ENCODE results near the gene EMID1.
A peak's percentile ranks its signal among the peaks of the same experiment; 100 is the strongest.
"Not testable (repeated sequence)": the region's sequence is repeated elsewhere in the genome, so short reads cannot be mapped to it uniquely, and the experiment has no call there.

The EMID1 gene

DNA sequence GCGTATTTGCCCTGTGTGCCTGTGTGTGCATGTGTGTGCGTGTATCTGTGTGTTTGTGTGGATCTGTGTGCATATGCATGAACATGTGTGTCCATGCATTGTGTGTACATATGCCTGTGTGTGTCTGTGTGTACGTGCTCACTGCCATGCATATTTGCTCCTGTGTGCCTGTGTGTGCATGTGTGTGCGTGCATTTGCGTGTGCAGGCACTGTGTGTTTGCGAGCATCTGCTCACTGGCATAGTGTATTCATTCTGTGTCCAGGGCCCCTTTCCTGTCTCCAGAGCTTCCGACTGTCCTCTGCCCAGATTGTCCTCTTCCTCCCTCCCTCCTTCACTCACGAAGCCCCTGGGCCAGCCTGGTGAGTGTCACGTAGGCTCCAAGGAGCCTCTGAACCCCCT is 5.8 kb downstream of the EMID1 start:
- no peak for DNase-seq

DNA sequence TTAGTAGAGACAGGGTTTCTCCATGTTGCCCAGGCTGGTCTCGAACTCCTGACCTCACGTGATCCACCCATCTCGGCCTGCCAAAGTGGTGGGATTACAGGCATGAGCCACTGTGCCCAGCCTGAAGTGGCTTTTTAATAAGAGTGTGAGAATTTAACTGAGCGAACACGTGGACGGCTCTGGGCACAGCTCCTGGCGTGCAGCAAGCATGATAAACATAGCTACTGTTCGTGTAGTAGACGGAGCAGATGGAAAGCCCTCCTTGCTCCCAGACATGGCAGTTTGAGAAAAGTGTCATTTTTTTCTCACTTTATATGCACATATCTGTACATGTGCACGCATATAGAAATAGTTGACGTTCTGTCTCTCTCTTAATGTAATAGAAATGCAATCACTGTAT is 7.0 kb downstream of the EMID1 start:
- no peak for DNase-seq

DNA sequence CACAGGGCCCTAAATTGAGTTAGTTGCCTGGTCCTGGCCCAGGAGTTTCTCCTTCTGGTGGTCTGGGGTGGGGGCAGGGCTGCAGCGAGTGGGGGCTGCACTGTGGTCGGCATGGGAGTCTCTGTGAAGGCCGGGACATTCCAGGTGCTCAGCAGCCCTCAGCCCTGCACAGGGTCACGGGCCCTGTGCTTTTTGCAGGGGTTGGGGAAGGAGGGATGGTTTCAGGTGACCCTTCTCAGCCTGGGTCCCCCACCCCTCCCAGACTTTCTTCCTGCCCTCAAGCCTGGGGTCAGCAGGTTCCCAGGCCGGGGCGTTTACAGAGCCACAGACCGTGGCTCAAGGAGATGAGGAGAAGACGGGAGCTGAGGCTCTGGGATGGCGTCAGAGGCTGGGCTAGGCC is 7.8 kb downstream of the EMID1 start:
- DNase-seq: no peak

DNA sequence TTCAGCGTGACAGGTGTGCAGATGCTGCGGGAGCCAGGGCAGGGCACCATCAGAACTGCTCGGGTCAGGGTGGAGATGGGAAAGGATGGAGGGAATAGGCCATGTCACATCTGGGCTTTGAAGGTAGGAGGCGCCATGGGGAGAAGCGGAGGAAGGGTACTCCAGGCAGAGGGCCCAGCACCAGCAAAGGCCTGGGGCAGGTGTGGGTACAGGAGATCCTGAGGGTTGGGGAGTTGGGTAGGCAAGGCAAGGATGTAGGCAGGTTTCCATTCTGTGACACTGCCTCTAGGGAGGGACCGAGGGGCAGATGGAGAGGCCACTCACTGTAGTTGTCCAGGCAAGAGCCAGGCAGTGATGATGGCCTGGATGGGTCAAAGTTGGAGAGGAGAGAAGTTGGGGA is 8.5 kb downstream of the EMID1 start:
- DNase-seq: no peak

DNA sequence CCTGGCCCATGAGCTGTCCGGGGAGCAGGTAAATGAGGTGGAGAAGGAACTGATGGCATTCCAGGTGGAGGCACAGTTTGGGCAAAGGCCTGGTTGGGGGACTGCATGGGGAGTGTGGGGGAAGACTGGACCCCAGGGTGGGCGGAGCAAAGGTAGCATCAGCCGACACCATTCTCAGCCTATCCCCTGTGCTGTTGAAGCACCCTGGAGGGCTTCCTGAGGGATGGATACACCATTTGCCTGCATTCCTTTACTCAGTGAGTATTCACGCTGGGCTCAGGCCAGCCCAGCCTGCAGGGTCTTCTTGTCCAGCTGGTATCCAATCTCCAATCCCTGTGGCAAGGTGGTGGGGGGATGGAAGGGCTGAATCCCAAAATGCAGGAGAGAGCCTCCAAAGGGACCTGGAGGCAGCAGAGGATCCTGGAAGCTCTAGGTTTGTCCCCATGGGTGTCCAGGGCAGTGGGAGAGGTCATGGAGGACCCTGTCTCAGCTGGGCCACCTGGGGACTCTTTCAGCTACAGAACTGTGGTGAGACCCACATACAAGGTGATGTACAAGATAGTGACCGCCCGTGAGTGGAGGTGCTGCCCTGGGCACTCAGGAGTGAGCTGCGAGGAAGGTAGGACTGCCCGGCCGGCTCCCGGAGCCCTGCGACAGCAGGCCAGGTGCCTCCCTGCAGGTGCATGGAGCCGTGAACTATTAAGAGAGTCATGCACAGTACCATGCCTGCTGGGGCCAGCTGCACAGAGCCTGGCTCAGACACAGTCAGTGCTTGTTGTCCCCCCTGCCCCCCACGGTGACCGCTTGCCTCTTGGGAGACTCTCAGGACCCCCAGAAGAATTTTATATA is 9.5 kb downstream of the EMID1 start:
- DNase-seq: no peak

DNA sequence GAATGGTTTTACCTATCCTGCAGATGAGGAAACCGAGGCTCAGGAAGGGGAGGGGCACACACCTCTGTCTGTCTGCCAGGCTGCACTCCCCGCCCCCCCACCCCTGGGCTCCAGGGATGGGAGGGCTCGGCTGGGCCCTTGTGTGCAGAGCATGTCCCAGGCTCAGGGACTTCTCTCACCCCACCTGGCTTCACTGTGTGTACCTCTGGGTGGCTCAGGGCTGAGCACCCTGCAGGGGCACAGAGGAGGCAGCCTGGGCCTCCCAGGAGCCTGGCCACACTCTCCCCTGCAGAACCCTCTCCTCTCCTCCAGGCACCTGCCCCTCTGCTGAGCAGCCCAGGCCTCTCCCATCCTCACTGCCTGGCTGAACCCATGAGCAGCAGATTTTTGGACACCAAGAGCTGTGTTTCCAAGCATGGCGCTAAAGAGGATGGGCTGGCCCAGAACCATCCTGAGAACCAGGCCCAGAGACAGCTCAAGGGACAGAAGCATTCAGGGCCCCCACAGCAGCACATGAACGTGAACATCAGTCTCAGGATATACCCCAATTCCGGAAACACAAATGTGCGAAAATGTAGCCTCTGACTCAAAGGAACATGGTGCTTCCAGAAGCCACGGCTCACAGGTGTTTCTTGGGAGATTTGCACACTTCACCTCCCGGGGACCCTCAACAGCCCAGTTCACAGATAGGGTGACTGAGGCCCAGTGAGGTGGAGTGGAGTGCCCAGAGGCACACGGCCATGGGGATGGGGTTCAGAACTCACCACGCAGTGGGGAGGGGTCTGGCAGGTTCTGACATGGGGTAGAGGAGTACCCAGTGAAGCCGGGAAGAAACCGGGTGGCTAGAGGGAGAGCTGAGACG is 10.5 kb downstream of the EMID1 start:
- no peak for DNase-seq

DNA sequence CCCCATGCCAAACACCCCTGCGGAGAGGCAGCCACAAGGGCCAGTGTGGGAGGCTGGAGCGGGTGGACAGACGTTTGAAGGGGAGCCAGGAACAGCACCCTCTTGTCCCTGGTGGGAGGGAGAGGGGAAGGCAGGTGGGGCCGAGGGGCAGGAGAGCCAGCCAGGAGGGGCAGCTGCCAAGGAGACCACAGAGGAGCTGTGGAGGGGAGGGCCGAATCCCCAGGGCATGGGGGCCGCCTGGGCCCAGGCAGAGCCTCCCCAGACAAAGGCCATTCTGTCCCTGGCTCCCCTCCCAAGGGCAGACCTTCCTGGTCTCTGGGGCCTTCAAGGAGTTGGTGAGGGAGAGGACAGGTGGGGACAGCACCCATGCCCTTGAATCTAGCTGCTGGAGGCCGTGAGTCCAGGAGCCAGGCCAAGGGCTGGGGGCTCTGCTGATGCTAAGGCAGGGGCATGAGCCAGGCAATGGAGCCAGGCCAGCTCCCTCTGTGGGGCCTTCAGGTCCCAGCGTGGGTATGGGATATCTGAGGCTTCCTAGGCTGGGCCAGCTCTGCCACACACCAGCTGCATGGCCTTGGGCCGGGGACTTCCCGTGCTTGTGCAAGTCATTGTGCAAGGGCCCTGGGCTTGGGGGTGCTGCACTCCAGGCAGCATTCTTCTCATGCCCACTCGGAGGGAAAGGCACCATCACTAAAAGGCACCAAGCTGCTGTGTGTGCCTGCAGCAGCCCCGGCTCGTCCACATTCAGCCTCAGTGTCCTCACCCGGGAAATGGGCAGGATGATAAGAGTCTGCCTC is 11.4 kb downstream of the EMID1 start:
- DNase-seq: peak in 1 of 2 donors; percentile 31

DNA sequence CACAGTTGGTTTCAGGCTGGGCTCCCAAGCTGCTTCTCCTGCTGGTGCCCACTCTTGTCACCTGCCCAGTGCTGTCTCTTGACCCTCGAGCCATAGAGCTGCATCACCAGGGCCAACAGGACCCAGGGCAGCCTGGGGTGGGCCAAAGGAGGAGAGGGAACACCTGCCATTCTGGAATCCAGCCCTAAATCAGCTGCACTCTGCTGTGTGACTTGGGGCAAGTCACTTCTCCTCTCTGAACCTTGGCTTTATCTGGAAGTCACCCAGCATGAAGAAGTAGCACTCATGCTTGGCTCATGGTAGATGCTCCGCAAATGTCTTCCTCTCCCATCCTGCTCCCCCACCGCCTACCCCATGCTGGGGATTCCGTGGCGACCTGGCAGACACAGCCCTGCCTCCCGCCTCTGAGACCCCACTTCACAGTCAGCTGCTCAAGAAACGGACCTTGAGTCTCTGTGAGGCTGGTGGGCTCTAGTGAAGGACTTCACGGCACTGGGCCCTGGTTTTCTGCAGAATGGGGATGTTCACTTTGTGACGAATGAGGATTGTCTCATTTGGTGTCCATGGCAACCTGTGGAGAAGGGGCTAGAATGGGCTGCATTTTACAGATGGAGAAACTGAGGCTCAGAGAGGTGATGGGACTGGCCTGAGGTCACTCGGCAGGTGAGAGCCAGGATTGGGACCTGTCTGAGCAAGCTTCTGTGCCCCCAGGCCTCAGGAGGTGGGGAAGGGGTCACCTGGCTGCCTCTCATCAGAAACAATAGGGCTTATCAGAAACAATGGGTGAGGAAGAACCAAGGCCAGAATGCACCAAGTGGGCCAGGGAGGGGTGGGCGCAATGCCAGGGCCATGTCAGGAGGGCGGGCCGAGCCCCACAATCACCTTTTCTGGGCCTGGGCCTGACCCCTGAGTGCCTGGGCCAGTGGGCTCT is 12.4 kb downstream of the EMID1 start:
- no peak for DNase-seq

DNA sequence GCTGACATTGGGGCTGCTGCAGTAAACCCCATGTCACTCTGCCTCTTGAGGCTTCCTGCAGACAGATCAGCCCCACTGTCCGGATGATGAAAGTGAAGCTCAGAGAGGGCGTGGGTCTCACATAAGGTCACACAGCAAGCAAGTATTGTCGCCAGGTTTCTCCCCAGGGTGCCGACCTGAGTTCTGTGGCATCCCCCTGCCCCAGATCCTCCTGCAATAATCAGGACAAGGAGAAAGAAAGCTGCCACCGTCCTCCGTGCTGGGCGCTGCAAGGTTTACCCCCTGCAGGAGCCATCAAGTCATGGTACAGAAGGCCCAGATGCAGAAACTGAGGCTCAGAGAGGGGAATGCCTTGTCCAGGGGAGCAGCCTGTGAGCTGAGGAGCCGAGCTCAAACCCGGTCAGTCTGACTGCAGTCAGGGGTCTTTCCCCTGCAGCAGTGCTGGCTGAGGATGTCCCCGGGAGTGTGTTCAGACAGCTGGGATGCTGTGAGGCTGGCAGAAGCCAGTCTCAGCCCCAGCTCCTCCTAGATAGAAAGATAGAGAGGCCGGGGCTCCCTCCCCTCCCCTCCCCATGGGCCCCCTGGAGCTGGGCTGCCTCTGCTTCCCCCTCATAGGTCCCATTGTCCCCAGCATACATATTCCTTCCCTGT is 13.2 kb downstream of the EMID1 start:
- no peak for DNase-seq

DNA sequence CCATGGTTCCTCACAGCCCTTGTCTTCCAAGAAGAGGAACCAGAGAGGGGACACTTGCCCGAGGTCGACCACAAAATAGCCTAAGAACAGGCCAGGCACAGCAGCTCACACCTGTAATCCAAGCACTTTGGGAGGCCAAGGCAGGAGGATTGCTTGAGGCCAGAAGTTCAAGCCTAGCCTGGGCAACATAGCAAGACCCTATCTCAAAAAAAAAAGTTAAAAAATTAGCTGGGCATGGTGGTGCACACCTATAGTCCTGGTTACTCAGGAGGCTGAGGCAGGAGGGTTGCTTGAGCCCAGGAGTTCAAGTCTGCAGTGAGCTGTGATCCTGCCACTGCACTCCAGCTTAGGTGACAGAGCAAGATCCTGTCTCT is 13.7 kb downstream of the EMID1 start:
- DNase-seq: not testable (repeated sequence)

DNA sequence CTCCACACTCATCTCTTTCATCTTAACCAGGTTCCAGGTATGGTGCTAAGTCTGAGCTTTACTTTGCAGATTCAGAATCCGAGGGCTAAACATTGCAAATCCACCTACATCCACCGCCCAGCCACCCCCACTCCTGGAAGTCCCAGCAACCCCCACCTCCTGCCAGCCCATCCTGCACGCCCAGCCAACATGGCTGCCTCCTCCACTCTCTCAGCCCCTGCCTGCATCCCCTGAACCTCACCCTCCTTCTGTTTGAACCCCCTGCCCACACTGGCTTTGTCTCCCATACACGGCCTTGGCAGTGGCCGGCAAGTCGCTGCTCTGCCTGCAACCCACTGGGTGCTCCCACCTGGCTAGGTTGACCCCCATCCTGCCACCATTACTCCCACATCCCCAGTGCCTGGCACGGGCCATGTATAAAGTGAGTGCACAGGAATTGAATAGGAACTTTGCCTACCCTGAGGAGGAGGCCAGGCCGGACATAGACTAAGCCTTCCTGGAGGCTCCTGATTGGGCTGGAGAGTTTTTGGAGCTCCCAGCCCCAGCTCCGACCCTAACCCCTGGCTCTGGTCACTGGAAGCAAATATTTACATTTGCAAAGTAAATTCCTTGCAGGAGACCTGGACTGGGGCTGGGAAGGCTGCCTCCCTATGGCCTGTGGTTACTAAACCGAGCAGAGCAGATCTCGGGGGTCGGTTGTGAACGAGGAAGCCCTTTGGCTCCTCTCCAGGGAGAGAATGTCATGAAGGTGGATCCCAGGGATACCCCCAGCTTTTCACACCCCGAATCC is 14.4 kb downstream of the EMID1 start:
- DNase-seq: no peak

DNA sequence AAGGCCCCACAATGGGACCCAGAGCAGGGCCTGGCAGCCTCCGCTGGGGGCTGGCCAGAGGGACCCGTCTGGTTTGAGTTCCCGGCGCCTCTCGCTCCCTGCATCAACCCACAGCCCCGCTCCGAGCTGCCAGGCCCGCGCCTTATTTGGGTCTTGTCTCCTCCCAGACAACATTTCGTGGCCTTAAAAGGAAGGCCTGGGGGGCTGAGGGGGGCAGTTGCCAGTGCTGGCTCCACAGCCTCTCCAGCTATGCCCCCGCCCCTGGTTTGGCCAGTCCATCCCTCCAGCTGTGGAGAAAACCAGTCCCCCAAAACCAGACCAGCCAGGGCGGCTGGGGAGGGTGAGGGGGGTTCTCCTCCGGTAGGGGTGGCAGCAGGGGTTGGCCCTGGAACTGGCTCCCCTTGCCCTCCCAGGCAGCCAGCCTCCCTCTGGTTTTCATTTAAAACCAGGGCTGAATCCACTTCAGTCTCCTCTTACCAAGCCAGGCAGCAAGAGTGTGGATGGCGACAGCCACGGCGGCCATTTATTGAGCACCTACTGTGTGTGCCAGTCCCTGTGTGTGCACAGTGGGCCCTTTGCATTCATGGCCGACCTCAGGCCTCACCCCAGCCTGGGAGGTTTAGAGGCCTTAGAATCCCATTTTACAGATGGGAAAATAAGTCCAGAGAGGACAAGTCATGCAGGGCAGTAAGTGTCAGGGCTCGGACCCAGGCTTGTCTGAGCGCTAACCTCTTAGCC is 18.6 kb downstream of the EMID1 start:
- DNase-seq: no peak

DNA sequence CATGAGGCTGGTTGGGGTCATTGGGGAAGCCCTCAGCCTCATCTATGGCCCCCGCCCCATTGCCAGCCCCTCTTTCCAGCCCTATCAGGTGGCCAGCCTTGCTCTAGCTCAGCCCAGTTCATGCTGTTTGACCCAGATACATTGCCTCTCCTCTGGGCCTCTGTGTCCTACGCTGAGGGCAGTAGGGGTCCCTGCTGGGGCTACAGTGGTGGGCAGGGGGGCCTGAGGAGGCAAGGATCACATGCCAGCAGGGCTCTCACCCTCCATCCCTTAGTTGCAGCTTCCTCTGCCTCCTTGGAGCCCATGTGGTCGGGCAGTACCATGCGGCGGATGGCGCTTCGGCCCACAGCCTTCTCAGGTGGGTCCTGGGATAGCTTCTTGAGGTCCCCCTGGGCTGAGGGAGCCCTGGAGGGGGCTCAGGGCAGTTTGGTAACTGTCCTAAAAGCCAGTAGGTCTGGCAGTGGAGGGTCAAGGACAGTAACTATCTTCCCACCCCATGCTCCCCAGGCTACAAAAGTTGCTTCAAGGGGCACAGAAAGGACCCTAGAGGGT is 19.2 kb downstream of the EMID1 start:
- DNase-seq: no peak

DNA sequence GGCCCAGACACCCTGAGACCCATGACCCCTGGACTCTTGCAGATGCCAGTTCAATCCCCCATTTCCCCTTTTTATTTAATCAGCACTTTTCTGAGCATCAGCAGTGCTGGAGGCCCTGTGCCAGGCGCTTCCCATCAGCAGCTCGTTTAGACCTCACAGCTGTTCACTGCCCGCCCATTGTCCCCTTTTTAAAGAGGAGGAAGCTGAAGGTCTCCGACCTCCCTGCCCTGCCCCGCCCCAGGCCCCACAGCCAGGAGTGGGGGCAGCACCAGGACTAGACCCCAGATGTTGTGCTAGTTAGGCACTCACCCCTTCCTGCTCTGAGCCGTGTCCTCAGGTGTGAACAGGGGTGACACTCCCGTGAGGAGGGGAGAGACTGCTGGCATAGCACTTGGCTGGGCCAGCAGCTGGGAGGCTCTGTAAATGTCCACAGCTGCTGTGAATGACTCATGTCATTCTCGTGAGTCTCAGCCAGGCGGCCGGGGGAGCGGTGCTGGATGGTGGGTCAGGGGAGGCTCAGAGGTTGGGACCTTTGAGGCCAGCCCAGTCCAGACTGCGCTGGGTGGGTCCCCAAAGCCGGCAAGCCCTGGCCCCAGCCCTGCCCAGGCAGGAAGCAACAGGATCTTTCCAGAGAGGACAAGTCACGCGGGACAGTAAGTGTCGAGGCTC is 19.9 kb downstream of the EMID1 start:
- peak in 1 of 2 donors; percentile 59 for DNase-seq

DNA sequence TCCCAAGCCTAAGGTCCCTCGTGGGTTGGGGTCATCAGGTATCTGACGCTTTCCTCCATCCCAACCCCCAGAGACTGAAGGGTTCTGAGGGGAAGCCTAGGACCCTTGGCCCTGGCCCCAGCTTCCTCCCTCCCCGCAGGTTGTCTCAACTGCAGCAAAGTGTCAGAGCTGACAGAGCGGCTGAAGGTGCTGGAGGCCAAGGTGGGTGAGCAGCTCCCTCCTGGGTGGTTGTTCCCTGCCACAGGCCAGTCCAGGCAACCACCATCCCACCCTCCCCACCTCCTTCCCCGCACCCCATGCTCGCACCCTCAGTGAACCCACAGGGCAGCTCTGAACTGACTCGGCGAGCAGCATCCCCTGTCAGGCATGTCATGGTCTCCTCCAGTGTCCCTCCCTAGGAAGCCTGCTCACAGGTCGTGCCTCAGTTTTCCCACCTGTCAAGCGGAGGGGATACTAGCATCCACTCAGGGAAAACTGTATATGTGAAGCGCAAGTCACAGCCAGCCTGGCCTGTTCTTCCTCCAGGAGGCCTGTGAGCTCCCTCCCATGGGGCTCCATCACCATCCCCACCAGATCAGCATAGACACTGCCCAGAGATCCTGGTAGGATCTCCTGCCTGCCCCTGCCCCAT is 20.8 kb downstream of the EMID1 start:
- DNase-seq: no peak

DNA sequence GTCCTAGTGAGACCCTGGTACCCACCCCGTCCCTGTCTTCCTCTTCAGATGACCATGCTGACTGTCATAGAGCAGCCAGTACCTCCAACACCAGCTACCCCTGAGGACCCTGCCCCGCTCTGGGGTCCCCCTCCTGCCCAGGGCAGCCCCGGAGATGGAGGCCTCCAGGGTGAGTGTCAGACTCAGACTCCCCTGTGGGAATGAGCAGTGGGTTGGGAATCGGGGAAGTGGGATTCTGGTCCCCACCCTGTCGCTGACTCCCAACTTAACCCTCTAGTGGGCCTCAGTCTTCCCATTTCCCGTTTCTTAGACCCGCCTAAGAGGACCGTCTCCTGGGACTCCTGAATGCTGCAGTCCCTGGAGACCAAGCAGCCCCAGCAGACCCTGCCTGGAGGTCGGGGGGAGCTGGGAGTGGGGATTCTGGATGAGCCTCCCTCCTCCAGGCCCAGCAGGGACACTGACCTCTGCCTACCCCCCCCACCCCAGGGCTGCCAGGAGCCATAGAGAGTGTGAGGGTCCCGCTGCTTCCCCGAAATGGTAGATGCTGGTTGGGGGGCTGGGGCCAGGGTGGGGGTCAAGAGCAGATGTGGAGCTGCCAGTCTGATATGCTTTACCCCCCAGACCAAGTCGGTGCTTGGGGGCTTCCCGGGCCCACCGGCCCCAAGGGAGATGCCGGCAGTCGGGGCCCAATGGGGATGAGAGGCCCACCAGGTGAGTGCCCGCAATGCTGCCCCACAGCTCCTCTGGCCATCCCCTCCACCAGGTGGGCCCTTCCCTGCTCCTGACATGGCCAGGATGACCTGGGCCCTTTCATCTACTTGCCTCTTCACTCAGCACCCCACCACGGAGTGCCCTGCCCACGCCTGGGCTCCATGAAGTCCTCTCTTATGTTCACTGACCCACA is 25.5 kb downstream of the EMID1 start:
- DNase-seq: no peak

All from bone marrow (tissue), 2 donors.